Measurements from ENCODE around the gene PCBP3.
"Not testable (repeated sequence)": the region's sequence is repeated elsewhere in the genome, so short reads cannot be mapped to it uniquely, and the experiment has no call there.

Gene PCBP3

DNA sequence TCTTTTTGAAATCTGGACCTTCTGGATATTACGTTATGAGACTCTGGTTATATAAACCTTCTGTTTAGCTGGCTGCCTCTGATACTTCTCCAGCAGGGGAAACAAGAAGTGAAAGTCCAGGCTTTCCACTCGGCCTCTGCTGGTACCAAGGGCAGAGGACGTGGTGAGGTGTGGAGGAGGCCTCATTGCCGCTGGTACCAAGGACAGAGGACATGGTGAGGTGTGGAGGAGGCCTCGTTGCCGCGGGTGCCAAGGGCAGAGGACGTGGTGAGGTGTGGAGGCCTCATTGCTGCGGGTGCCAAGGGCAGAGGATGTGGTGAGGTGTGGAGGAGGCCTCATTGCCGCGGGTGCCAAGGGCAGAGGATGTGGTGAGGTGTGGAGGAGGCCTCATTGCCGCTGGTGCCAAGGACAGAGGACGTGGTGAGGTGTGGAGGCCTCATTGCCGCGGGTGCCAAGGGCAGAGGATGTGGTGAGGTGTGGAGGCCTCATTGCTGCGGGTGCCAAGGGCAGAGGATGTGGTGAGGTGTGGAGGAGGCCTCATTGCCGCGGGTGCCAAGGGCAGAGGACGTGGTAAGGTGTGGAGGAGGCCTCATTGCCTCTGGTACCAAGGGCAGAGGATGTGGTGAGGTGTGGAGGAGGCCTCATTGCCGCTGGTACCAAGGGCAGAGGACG is 242.5 kb downstream of the PCBP3 start:
- not testable (repeated sequence) for DNase-seq

DNA sequence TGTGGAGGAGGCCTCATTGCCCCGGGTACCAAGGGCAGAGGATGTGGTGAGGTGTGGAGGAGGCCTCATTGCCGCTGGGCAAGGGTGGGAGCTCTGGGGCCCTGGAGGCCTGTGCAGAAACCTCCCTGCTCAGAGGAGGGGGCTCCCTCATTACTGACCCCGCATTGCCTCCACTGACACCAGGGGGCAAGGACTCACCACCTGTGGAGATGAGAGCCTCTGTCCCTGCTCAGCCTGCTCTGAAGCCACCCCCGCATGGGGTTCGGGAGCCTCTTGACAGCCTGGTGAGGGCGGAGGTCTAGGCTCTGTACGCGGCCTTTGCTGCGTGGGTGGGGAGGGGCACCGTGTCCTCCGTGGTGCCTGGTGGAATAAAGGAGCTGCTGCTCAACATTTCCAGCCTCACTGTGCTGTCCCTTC is 243.1 kb downstream of the PCBP3 start:
- no peak for DNase-seq

DNA sequence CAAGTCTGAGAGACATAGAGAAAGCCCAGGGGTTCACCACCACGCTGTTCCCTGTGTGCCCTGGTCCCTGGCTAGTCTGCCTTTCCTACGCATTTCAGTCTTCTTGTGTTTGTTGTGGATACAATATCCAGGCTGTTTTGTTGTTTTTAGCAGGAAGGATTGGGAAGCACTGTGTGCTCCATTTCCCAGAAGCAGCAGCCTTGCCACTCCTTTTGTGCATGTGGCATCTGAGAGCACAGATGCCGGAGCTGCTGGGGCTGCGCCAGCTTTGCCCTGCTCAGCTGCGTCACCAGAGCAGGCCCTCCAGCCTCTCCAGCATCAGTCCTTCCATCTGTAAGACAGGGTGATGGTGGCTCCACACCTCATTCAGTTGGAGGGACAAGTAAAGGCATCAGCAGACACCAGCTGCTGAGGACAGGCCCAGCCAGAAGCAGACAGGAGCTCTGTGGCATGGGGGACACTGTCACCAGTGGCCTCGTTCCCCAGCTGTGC is 243.6 kb downstream of the PCBP3 start:
- DNase-seq: no peak

DNA sequence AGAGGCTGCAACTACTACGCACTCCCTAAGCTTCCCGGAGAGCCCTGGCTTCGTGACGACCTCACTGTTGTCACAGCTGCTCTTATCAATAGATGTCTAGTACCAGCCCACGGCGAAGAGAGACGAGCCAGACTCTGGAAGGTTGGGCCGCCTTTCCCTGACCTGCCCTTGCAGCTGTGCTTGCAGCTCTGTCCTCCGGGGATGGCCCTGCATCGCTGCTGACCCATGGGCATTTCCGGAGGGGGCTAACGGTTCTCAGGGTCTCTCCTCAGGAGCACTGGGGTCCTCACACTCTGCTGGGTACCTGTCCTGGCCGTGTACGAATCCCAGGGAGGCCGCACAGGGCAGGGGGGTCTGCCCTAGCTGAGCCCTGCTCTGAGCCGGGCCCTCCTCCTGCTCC is 244.3 kb downstream of the PCBP3 start:
- DNase-seq: no peak

DNA sequence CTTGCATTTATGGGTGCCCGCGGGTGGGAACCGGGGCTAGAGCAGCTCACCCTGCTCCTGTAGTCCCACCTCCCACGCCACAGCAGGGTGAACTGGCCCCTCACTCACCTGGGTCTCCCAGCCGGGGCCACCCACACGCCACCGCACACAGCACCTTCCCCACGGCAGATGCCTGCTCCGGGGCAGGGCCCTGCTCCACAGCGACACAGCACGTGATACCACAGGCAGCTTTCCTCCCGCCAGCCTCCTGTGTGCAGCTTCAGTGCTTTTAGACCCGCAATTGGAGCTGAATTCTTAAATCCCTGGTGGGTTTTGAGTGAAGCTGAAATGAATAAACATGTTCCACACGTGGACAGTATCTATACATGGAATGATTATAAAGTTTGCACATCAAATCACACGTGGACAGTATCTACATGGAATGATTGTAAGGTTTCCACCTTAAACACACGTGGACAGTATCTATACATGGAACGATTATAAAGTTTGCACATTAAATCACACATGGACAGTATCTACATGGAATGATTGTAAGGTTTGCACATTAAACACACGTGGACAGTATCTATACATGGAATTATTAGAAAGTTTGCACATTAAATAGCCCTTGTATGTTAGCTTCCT is 245.0 kb downstream of the PCBP3 start:
- no peak for DNase-seq

DNA sequence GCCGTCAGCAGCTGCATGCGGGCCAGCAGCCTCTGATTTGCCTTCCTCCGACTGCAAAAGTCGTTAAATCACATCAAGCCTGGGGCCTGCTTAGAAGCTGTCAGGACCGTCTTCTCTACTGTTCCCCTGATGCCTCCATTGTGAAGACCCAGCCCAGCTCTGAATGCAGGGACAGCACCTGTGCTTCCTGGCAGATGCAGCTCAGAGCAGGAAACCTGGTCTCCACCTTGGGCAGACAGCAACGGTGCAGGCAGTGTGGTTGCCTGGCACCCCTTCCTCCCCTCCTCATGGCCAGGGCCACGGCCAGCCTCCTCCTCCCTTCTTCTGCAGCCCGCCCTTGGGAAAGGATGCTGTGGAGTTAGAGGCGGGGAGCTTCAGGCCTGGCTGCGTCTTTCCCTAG is 245.7 kb downstream of the PCBP3 start:
- no peak for DNase-seq

DNA sequence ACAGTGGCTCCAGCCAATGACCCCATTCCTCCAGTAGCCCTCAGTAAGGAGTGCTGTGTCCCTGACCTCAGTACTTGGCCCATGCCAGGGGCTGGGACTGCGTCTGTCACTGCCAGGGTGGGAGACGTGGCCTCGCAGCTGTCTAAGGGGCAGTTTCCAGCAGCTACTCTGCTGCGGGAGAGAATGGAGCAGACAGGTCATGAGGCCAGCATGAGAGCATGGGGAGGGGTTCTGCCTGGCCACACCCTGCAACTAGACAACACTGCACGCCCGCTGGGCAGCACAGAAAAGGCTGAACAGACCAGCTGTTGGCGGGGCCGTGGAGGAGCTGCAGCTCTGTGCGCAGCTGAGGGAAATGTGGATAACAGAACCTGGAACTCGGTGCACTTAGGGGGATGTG is 246.4 kb downstream of the PCBP3 start:
- DNase-seq: no peak

DNA sequence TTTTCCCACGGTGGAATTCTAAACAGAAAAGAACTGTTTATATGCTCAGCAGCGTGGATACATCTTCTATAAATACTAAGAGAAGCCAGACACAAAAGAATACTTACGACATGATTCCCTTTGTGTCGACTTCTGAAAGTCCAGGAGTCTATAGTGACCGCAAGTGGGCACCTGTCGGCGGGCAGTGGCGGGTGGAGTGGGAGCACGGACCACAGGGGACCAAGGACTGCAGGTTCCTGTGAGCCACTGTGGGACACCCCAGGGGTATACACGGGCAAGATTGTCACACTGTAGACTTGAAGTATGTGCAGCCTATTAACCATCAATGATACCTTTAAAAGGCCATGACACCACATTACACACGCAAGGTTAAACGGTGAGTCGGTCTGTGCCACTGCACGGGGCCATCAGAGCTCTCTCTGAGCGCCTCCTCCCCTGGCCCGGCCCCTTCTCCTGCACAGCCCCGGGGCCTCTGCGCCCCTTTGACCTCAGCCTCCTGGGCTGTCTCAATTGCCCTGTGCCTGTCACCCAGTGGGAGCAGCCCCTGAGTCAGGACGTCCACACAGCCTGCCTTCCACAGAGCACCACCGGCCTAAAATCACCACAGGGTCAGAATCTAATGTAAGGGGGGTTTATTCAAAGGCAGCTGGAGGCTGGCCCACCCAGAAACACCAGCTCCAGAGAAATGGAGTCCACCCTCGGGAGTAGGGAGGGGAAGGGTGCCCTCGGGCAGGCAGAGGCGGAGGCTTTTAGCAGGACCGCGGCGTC is 248.0 kb downstream of the PCBP3 start:
- no peak for DNase-seq

DNA sequence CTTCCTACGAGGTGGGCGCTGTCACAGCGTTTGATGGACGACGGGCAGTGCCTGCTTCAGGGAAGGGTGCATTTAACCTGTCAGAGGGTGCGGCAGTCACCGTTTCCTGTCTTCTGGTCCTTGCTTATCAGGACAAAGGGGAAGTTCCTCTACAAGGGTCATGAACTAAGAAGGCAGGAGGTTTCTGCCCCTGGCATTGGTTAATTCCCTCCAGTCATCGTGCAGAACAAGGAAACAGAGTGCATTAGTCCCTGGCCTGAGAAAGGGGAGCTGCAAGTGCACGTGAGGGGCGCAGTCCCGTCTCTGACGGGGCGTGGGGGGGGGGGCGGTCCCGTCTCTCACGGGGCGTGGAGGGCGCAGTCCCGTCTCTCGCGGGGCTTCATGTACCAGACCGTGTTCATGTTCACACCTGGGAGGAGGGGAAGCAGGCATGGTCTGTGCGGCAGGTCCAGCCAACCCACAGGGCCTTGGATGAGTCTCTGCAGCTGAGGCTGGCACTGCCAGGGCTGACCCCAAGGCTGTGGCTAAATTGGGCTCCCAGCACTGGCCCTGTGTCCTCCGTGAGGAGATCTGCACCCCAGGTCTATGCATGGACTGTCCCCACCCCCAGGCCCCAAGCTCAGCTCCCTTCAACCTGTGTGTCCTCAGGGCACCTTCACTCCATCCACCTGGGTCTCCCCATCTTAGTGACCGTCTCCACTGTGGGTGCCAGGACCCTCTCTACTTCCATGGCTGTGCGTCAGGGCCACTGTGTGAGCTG is 248.8 kb downstream of the PCBP3 start:
- peak; percentile 60 to 62 for DNase-seq

DNA sequence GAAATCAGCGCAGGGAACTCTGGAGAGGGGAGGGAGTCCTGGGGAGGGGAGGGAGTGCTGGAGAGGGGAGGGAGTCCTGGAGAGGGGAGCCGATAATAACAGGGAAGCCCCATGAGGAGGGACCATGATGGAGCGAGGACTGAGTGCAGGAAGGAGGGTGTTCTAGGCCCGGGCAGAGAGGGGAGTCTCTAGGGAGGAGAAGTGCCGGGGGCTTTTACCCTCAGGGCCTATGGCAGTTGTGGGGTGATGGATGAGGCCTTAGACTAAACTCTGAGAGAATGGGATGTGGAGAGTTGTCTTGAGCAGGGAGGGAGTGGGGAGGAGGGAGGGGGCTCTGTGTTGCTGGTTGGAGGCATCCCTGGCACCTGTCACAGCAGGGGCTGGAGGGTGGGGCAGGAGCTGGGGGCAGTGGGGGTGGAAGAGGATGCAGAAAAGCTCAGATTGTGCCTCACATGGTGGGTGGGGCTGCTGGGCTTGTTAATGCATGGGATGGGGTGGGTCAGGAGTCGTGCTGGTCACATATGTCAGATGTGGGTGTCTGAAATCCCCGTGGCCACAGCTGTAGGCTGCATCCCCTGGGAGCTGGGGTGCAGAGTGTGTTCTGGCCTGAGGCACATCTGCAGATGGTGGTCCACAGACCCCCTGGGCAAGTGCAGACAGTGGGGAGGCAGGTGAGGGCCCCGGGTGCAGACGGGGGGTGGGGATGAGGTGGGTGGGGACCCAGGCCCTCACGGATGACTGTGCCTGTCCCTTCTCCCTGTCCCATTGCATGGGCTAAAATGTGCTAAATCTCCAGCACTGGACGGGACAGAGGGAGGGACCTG is 249.6 kb downstream of the PCBP3 start:
- no peak for DNase-seq

DNA sequence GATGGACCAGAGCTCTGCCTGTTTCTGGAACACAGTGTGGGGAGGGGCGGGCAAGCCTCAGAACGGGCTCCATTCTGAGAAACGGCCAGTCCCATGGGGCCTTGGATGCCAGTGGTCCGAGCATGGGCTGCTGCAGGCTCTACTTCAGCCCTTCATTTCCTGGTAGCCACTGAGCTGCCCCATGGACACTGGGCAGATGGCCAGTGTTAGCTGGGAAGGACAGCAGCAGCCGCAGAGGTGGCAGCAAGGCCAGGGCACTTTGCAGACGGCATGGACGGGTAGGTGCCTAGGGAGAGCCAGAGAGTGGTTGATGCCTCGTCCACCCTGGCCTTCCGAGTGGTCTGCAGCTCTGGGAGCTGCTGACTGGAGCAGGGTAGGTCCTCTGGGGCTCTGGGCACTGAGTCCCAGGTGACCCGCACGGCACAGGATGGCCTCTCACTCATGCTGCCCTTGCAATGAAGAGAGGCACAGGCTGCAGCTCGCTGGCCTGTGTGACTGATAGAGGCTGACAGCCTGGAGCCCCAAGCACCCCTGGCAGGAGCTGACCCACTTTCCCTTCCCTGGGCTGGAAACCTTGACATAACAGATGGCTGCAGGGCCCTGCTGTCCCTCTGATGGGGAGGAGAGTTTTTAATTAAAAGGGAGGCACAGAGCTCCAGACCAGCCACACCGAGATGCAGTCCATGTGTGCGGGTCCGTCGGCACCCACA is 250.4 kb downstream of the PCBP3 start:
- DNase-seq: no peak

DNA sequence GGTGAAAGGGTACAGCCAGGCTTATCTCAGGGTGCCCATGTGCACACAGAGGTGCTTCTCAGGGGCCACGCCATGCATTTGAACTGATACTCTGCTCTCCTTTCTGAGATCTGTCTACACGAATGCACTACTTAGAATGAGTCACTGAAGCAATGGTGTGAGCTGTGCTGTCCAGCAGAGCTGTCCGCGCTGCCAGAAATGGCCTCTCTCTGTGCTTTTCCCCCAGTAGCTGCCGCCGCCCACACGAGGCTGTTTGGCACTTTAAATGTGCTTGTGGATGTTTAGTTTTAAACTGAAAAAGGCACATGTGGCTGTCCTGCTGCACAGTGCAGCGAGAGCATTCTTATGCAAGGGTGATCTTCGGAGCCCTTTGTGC is 250.9 kb downstream of the PCBP3 start:
- no peak for DNase-seq

DNA sequence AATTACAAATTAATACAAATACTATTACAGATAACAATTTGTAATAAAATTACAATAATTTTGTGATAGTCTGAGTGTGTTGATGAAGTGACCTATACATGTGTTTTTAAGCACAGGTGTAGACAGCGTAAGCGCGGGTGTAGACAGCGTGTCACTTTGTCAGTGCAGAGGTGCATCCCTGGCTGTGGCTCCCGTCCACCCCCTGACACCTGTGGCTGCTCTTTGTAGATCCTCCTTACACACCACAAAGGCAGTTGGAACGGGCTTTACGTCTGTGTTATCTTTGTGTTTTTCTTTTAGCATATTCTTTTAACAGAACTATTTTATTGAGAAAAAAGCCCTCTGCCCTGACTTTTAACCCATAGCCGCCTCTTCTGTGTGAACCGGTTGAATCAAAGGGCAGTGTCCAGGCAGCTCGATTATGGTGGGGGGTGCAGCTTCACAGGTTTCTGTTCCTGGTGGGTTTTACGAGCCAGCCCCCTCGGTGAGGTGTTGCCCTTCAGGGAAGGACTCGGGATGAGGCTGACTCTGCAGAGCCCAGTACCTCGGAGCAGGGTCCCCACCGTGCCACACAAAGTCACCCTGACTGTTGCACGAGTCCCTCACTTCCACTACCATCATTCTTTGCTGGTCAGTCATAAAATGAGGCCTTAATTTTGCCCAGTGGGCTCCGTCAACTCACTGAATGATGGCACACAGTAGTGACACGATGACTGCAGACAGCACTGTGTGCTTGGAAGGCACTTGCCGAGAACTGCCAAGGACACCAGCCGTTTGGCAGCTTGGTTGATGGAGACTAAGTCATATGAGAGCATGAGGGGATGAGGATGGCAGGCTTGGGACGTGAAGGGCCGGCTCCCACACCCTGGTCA is 251.6 kb downstream of the PCBP3 start:
- no peak for DNase-seq

DNA sequence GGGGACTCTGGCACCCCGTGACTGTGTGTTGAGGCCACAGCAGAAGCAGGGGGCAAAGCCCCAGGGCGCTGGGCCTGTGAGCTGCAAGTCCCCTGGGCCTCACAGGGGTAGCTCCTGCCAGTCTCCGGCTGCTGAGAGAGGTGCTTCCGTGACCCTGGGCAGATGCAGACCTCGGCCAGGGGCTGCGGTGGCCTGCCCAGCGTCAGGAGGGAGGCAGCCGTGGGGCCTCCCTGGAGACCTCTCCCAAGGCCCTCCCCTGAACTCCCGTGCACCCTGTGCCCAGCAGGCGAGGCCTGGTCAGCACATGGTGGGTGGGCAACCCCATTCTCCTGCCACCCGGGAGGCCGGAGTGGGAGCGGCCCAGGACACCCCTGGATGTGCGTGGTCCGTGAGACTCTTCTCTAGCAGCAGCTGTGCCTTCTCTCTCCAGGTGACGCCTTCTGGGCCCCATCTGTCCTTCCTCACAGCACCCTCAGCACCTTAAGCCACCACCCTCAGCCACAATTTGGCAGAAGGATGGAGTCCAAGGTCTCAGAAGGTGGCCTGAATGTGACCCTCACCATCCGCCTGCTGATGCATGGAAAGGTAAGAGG is 252.3 kb downstream of the PCBP3 start:
- DNase-seq: no peak

DNA sequence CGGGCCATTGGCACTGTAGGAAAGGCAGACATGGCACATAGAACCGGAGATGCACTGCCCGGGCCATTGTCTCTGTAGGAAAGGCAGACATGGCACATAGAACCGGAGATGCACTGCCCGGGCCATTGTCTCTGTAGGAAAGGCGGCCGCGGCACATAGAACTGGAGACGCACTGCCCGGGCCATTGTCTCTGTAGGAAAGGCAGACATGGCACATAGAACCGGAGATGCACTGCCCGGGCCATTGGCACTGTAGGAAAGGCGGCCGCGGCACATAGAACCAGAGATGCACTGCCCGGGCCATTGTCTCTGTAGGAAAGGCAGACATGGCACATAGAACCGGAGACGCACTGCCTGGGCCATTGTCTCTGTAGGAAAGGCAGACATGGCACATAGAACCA is 252.9 kb downstream of the PCBP3 start:
- not testable (repeated sequence) for DNase-seq

DNA sequence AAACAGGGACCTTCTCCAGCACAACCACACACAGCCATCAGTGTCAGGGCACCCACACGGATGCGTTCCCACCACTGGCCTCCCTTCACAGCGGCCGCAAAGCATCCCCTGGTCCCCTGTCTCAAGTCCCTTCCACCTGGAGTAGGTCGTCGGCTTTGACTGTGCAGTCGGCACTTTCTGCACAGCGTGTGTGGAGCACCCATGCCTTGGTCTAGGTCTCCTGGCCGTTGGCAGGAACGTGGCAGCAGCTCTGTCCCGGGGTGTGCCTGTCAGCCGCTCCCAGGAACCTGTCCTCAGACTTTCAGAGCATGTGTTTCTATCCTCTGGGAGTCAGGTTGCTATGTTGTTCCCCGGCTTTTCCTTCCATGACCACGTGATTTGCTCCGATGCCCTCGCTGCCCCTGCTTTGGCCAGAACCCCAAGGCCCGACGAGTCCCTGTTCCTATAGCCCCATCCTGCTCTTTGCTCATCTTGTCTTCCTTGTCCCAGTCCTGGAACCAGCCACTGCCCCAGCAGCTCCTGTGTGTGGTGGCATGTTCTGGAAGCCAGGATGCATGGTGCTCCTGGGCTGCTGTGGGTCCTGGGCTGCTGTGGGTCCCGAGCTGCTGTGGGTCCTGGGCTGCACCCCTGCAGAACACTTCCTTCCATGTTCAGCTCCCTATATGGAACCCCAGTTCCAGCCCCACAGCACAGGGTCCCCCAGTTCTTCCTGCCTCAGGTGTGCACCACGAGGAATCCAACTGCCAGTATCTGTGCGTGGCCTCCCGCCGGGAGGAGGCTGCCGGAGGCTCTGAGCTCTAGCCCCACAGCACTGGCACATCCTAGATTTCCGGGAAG is 253.9 kb downstream of the PCBP3 start:
- DNase-seq: no peak

DNA sequence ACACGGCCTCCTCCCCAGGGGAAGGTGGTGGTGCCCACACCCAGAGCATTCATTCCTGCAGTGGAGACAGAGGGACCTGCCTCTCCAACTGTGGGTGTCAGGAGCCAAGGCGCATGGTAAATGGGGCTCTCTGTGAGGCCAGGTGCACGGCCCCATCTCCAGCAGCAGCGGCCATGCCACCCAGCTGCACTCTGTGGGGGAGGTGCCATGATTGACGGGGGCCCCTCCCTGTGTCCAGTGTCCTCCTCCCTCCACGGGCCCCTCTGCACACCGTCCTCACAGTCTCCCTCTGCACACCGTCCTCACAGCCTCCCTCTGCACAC is 254.5 kb downstream of the PCBP3 start:
- DNase-seq: no peak

DNA sequence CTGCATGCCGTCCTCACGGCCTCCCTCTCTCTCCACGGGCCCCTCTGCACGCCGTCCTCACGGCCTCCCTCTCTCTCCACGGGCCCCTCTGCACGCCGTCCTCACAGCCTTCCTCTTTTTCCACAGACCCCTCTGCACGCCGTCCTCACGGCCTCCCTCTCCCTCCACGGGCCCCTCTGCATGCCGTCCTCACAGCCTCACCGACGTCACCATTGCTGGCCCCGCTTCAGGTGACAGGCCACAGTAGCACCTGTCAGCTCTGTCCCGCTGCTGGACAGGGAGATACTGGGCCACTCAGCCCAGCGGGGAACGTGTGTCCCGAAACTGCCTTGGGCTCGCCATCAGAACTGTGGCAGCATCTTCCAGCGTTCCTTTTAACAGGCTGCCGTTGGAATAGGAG is 255.3 kb downstream of the PCBP3 start:
- no peak for DNase-seq

DNA sequence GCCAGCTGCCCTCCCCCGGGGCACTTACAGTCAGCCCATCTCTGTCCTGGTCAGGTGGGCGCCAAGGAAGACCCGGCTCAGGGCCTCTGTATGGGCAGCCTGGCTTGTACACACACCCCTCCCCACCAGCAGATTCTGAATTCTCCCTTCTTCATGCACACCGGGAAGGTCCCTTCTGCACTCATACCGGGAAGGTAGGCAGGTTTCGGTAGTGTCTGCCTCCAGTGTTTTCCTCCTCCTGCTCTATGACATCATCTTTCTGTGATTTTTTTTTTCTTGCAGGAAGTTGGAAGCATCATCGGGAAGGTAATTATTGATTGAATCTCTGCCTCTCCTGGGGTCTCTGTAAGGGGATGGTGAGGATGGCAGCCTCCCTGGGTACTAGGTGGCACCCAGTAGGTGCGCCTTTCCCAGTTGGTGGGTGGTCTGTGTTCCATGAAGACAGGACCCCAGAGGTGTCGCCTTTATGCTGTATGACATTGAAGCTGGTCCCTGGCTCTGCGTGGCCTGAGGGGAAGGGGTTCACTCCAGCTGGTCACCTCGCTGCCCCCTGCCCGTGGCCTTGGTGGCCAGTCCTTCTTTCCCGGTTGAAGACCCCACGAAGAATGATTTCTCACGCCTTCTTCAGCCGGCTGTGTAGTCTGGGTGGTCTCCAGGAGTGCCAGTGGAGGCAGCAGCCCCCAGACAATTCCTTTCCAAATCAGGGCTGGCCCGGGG is 255.9 kb downstream of the PCBP3 start:
- no peak for DNase-seq
